ENCODE results near the gene NHERF1.

The NHERF1 gene

GRCh38 chr17:74749279-74750038 lies 1.0 kb downstream of the NHERF1 start:
- no peak for DNase-seq (ENCODE audit: low read depth in 2 of 2)

- no peak for DNase-seq (ENCODE audit: low read depth in 2 of 2)
Measured at GRCh38 chr17:74750039-74750326, 1.6 kb downstream of the NHERF1 start.

- DNase-seq (ENCODE audit: low read depth in 2 of 2), result no peak
Measured at GRCh38 chr17:74750327-74751069, 2.1 kb downstream of the NHERF1 start.

- no peak for DNase-seq (ENCODE audit: low read depth in 2 of 2)
Measured at GRCh38 chr17:74752415-74752814, 4.0 kb downstream of the NHERF1 start.

- DNase-seq (ENCODE audit: low read depth in 2 of 2), result no peak
Measured at GRCh38 chr17:74752822-74753401, 4.5 kb downstream of the NHERF1 start.

GRCh38 chr17:74754832-74755231 lies 6.4 kb downstream of the NHERF1 start:
- no peak for DNase-seq (ENCODE audit: low read depth in 2 of 2)

- DNase-seq (ENCODE audit: low read depth in 2 of 2), result no peak
Measured at GRCh38 chr17:74755533-74755932, 7.1 kb downstream of the NHERF1 start.

GRCh38 chr17:74756891-74757290 lies 8.5 kb downstream of the NHERF1 start:
- DNase-seq (ENCODE audit: low read depth in 2 of 2), result no peak

- no peak for DNase-seq (ENCODE audit: low read depth in 2 of 2)
Measured at GRCh38 chr17:74757502-74757901, 9.1 kb downstream of the NHERF1 start.

GRCh38 chr17:74757931-74758847 lies 9.8 kb downstream of the NHERF1 start:
- no peak for DNase-seq (ENCODE audit: low read depth in 2 of 2)

- no peak for DNase-seq (ENCODE audit: low read depth in 2 of 2)
Measured at GRCh38 chr17:74758848-74759168, 10.4 kb downstream of the NHERF1 start.

- DNase-seq (ENCODE audit: low read depth in 2 of 2), result no peak
Measured at GRCh38 chr17:74759243-74759801, 10.9 kb downstream of the NHERF1 start.

- DNase-seq (ENCODE audit: low read depth in 2 of 2), result no peak
Measured at GRCh38 chr17:74759941-74760340, 11.5 kb downstream of the NHERF1 start.

- DNase-seq (ENCODE audit: low read depth in 2 of 2), result no peak
Measured at GRCh38 chr17:74760404-74761105, 12.1 kb downstream of the NHERF1 start.

GRCh38 chr17:74761419-74761818 lies 13.0 kb downstream of the NHERF1 start:
- DNase-seq (ENCODE audit: low read depth in 2 of 2), result no peak

GRCh38 chr17:74761931-74762330 lies 13.5 kb downstream of the NHERF1 start:
- DNase-seq (ENCODE audit: low read depth in 2 of 2), result no peak

- no peak for DNase-seq (ENCODE audit: low read depth in 2 of 2)
Measured at GRCh38 chr17:74763565-74764387, 15.3 kb downstream of the NHERF1 start.

- DNase-seq (ENCODE audit: low read depth in 2 of 2), result no peak
Measured at GRCh38 chr17:74764751-74765286, 16.4 kb downstream of the NHERF1 start.

GRCh38 chr17:74766413-74766812 lies 18.0 kb downstream of the NHERF1 start:
- DNase-seq (ENCODE audit: low read depth in 2 of 2), result no peak

- no peak for DNase-seq (ENCODE audit: low read depth in 2 of 2)
Measured at GRCh38 chr17:74767111-74767516, 18.7 kb downstream of the NHERF1 start.

Data from stimulated activated CD8-positive, alpha-beta memory T cell treated with anti-CD3 and anti-CD28 coated beads, Interleukin-7, amount 100 ng/mL, for 1 hour (primary cell).